ENCODE measurements around the gene PABPN1L.
"Not testable (repeated sequence)": the region's sequence is repeated elsewhere in the genome, so short reads cannot be mapped to it uniquely, and the experiment has no call there.

PABPN1L gene

DNA sequence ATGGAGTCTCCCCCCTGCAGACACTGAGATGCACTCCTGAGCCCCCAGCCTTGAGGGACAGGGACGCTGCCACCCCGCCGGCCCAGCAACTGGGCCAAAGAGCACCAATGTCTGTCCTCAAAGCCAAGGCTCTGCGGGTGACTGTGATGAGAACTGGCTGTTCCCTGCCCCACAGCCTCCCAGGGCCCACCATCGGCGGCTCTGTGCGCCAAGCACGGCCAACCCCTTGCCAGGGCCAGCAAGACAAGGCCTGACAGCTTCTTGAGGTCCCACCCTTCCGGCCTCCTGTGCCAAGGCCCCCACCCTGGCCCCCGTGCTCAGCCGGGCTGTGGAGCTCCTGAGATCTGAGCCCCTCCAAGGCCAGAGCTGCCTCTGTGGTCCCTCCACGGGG, 34.2 kb upstream of the PABPN1L start:
- no peak for DNase-seq

DNA sequence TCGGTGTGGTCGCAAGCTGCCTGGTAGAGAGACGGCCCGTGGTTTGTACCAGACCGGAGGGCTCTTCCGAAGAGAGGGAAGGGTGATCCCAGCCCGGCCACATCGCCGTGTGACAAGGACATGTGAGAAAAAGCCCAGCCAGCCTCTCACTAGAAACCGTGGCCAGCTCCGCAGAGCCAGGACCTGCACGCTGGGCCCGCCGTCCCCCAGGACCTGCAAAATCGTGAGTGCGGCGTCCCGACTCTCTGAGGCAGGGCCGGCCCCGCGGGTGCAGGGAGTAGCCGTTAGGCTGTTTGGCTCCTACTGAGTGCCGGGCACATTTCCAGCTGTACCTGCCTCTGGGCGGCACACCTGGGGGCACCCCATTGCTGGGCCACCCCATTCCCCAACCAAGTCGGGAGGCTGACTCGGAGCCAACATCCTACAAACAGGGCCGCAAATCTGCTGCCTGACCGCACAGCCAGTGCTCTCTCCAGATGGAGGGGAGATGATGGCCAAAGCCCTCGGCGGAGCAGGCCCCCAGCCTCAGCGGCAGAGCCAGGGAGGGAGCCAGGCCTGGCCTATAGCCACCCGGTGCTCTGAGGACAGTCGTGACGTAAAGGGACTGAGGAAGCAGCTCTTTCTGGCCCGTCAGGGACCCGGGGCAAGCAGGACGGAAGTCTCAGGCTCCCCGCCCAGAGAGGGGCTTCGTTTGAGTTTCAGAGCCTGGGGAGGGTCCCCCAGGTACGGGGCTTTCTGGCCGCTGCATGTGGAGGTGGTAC, 33.6 kb upstream of the PABPN1L start:
- no peak for DNase-seq

DNA sequence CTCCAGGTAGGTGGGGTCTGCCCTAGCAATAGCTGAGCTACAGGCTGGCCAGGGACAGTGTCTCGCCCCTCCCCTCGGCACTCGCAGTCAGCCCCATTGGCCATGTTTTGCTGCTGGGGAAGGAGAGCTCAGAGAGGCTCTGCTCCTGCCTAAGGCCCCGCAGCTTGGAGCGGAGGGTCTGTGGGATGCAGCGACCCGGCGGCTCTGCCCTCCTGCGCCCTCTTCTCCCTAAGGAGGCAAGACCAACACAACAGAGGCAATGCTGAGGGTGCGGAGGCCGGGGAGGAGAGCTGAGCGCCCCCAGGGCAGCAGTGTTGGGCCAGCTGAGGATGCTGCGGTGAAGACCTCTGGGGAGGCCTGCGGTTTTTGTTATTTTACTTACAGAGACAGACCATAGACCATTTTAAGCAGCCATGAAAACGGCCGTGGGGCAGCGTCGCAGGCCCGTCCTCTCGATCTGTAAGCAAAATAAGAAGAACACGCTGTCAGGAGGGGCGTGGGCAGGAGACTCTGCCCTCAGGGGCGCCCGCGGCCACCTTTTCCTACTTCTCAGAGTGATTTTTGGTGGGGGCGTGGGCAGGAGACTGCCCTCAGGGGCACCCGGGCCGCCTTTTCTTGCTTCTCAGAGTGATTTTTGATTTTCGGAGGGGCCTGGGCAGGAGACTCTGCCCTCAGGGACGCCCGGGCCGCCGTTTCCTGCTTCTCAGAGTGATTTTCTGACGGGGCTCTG, 31.4 kb upstream of the PABPN1L start:
- no peak for DNase-seq

DNA sequence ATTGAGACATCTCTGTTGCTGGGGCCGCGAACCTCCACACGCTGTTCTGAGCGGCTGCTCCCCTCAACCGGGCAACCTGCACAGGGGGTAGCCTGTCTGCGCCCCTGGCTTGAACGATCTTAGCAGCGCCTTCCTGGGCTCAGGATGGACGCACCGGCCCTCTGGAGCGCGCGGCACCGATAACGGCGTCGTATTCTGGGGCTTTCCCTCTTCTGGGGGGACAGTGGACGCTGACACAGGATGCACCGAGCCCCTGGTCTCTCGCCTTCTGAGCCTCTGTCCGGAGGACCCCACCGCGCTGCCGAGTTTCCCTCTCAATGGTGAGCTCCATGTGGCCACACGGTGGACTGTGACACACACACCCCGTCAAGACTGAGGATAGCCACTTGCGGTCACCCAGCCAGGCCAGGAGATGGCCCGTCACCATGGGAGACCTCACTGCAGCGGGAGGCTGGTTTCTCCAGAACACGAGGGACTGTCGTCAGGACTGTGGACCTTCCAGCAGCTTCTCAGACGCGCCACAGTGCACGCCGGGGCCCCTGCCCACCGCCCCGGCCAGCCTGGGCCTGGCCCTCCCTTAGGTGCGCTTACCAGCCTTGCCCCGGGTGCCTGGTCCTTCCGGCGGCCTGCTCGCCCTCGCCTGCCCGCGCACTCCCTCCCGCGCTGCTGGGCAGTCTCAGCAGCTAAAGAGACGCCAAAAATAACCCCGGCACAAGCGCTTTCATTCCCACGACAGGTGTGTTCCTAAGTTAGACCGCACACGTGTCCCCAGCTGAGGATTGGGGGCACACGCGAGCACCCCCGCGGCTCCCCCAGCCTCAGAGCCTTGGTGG, 30.0 kb upstream of the PABPN1L start:
- DNase-seq = no peak

DNA sequence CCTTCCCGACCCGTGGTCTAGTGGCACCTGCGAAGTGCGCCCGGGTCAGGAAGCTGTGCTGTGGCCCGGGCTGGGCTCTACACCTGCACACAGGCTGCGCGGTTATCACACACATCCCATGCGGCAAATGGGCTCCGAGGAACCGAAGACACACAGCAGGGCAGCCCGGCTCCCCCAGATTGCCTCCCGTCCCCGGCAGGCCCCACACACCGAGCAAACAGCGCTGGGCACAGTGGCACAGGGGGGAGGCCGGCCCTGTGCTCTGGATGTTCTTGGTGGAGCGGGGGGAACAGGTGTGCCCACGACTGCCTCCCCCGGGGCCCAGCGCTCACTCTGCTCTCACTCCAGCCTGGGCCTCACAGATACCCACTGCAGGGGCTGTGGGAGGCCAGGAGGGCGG, 28.9 kb upstream of the PABPN1L start:
- no peak for DNase-seq

DNA sequence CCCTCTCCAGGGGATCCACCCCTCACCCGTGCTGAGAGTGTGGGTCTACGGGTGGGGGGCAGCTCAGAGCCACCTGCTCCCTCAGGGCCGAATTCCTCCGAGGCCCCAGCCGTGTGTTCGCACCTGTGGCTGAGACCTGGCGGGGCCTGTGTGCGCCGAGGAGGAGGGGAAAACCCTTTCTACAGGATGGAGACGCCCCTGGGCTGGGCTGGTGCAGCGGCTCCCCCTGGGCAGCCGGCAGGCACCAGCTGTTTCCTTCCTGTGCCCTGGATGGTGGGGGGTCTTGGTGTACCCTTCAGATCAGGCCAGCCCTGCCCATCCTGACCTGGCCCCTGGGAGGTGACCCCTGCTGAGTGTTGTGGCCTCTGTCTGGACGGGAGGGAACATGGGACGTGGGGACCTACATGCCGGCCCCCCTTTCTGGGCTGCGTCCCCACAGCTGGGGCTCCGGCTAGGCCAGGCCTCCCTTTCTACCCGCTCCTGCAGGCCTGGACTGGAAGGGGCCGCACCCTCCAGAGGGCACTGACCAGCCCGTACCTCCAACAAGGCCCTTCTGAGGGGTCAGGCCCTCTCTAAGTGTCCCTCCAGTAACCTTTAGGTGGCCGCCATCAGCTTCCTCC, 28.3 kb upstream of the PABPN1L start:
- DNase-seq = no peak

DNA sequence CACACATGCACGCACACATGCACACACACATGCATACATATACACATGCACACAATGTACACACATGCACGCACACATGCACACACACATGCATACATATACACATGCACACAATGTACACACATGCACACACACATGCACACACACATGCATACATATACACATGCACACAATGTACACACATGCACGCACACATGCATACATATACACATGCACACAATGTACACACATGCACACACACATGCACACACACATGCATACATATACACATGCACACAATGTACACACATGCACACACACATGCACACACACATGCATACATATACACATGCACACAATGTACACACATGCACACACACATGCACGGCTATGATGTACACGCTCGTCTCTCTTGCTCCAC, 27.8 kb upstream of the PABPN1L start:
- not testable (repeated sequence) for DNase-seq

DNA sequence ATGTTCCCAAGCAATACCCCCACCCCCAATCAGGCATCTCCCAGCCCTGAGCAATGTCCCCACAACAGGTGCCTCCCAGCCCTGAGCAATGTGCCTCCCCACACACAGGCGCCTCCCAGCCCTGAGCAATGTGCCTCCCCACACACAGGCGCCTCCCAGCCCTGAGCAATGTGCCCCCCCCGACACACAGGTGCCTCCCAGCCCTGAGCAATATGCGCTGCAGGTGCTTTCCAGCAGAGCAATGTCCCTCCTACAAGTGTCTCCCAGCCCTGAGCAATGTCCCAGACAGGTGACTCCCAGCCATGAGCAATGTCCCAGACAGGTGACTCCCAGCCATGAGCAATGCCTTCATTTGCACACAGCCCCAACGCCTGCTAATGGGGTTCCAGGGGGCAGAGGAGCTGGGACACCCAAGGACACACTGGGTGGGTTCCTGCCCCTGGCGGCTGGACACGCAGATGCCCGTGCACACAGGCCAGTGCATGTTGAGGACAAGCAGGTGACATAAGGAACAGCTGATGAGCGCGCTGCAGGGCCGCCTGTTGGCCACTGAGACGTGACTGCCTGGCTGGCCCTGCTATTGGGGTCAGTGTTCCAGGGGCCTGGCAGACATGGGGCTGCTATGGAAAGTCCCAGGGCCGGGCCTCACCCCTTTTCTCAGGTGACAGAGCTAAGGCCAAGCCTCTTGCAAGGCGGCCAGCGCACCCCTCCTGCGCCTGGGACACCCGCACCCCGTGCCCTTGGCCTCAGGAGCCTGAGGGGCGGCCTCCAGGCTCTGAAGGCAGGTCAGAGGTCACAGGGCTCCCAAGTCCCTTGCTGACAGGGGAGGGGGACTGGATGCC, 26.9 kb upstream of the PABPN1L start:
- no peak for DNase-seq

DNA sequence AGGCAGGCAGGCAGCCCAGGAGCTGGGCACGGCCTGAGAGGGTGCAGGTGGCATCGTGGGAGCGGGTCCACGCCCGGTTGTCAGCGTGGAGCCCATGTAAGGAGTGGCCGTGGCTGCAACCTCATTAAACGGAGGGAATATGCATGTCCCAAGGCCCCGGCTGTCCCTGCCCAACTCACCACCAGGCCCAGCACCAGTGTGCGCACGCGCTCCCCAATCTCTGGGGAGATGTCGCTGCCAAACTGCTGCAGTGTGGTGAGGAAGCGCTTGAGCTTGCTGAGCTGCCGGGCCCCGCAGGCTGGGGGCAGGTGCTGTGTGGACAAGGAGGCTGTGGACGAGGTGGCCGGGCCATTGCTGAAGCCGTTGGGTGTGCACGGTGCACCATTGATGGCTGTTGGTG, 25.6 kb upstream of the PABPN1L start:
- no peak for DNase-seq

DNA sequence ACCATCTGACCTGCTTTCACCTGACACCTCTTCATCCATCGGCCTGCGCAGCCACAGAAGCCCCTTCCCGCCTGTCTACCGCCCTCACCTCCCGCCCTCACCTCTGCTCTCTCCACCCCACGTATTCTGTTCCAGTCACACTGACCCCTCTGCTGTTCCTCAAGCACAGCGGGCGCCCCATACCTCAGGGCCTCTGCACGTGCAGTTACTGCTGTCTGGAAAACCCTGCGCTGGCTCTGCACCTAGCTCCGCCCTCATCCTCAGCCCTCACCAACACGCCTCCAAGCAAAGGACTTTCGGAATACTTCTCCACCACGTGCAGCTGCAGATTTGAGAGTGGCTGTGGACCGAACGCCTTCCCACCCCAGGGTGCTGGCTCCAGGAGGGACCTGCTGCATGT, 24.6 kb upstream of the PABPN1L start:
- no peak for DNase-seq

DNA sequence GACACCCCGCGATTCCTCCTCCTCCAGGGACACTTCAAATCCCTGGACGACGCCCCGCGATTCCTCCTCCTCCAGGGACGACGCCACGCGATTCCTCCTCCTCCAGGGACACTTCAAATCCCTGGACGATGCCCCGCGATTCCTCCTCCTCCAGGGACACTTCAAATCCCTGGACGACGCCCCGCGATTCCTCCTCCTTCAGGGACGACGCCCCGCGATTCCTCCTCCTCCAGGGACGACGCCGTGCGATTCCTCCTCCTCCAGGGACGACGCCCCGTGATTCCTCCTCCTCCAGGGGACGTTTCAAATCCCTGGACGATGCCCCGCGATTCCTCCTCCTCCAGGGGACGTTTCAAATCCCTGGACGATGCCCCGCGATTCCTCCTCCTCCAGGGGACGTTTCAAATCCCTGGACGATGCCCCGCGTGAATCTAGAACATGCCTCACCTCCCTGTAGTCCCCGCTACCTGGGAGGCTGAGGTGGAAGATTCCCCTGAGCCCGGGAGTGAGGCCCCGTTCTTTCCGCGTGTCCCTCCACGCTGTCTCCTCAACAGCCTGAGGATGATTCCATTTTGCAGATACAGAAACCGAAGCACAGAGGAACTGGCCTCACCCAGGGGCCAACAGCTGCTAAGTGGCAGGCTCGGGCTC, 23.4 kb upstream of the PABPN1L start:
- not testable (repeated sequence) for DNase-seq

DNA sequence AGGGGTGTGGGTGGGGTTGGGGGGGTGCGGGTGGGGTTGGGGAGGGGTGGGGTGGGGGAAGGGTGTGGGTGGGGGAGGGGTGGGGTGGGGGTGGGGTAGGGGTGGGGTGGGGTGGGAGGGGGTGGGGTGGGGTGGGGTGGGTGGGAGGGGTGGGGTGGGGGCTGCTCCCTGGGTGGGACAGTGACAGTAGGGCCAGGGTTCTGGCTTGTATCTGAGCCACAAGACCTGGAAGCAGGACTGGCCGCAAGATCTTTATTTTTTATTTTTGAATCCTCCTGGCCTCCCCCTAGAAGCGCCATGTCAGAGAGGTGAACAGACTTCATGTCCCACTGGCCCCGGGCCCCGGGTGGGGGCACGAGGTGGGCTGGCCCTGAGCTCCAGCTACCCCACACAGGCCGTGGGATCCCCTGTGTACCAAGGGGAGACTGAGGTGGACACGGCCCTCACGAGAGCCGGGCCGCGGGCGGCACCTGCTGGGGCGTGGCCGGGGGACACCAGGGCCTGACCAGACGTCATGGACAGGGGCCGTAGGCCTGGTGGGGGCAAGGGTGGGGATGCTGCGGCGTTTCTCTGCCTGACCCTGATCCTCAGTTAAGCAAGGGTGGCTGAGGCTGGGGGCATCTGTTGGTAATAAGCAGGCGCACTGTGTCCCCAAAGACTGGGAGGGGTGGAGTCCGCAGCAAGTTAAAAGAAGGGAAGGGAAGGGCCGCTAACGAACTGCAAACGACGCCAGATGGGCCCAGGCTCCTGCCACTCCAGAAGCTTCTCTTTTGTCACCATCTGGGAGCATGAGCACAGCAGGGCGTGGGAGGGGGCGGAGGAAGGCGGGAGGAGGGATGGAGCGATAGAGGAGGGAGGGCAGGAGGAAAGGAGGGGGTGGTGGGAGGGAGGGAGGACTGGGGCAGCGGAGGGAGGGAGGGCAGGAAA, 22.3 kb upstream of the PABPN1L start:
- no peak for DNase-seq

DNA sequence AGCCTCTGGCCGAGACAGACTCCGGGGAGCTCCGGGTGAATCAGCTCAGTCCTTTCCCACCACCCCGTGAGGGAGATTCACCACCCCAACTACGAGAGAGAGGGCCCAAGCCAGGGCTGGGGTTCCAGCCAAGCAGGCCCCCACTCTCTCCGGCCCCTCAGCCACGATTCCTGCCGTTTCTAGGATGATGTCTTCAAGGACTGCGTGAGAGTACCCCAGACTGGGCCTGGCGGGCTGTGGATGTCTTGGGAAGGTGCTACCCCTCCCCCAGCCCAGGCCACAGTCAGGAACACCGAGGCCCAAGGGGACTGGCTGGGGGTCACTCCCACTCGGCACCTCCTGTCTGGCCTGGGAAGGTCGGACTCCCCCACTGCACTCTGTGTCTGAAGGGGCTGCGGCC, 21.6 kb upstream of the PABPN1L start:
- DNase-seq = no peak

DNA sequence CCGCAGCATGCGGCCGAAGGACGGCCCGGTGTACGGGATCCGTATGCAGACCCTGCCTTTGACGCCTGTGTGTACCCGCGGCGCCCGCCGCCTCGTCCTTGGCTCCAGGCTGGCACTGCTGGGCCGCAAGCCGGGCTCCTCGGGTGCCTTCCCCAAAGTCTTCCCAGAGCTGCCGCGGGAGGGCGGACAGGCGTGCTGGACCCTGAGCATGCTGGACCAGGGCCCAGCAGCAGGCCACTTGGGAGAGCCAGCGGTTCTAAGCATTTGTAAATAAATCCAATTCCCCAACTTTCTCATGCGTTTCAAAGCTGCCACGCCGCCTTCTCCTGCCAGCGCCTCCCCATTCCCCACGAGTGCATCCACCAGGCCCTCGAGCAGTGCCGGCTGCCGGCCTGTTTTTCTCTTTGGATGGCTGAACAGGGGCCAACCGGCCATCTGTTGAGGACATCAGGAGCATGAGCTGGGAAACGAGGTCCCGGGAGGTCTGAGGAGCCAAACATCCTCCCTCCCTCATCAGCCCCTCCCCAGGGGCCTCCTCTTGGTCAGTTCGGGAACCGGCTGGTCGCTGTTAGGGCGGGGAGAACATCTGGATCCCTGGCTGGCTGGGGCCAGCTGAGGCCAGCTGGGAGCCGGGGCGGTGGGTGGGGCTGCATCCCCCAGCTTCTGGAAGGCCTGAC, 20.5 kb upstream of the PABPN1L start:
- no peak for DNase-seq

DNA sequence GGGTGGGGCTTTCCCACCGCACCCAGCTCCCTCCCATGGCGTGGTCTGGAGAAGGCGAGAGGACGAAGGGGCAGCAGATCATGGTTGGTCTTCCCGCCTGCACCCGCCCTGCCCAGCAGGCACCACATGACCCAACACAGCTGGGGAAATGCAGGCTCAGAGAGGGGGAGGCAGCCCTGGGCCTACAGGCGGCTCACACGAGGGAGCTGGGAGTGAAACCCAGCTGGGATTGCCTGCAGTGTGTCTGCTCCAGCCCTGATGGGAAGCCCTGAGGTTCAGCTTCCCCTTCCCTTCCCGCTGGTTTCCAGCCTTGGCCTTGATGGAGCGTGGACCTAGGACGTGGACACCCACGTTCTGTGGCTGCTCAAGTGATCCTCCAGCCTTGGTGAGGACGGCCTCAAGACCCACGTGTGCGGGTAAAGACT, 20.0 kb upstream of the PABPN1L start:
- DNase-seq = no peak

DNA sequence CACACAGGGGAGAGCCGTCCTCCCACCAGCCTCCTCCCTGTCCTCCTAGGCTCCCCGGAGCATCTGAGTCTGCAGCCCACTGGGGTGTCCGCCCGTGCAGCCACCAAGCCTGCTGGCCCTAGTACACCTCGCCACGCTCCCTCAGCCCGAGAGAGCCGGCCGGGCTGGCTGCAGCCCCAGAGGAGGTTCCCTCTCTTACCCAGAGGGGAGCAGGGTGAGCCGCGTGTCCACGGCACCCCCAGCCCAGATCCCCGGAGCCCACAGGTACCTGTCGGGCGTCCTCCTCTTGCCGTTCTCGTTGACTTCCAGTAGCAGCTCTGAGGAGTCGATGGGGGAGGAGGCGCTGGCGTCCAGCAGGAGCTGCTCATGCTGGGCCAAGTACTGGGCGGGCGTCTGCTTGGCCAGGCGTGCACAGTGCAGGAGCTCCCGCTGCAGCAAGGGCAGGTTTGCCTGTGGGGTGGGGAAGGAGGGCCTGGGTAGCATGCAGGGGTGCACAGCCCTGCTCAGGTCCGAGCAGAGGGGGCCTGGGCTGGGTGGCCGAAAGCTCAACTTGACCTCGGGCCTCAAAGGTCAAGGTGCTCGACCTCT, 19.3 kb upstream of the PABPN1L start:
- DNase-seq = no peak

DNA sequence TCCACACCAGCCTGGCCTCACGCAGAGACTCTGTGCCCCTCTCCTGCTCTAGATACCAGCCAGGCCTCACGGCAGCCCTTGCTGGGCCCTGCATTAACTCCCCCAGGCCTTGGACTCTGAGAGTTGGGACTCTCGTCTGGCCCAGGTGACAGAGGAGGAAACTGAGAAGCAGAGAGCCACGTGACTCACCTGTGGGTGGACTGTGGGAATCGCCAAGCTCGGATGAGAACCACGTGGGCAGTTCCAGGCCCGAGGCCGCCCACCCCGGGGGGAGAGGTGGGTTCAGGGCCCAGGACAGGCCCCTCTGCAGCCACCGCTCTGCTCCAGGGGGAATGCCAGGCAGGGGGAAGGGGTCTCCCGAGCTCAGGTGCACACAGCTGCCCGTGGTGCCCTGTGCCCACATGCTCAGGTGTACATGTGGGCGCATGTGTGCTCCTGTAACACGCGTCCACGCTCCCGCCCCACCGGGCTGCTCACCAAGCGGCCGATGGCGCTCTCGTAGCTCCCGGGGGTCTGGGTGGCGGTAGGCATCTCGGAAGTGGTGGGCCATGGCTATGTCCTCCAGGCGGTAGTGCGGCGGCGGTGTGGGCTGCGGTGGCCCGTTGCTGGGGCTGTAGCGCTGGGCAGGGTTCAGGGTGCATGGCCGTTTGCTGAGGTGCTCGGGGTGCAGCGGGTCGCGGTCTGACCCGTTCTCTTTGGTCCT, 18.3 kb upstream of the PABPN1L start:
- DNase-seq = no peak

DNA sequence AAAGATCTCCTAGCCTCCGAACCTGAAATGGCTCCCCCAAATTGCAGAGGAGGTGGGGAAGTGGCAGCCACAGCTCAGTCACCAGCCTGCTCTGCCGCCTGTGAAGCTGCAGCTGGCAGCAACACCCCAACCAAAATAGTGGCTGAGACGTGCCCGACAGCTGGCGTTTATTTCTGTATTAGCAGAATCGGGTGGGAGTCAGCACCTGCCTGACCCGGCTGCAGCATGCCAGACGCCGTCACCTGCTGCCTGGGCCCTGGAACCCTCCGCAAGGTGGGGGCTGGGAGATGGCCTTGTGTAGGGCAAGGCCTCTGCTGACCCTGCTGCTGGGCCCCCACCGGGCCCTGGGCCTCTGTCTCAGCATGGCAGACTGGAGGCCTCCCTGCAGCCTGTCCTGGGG, 17.5 kb upstream of the PABPN1L start:
- no peak for DNase-seq

Measured in activated CD4-positive, alpha-beta T cell treated with anti-CD3 and anti-CD28 coated beads, Interleukin-2, amount 50 U/mL, for 48 hours (primary cell).